ENCODE data around the gene NCL.

GRCh38 chr2:231470246-231470900 lies 6.1 kb upstream of the NCL start:
- no peak for TF ChIP-seq CTCF (IDR thresholded peaks at IDR 0.05; ENCODE audit: insufficient read depth, low read length, poor library complexity, severe bottlenecking)
- TF ChIP-seq EZH2phosphoT487 (conservative IDR thresholded peaks at IDR 0.05; ENCODE audit: low read length), result no peak

Measured in SU-DHL-6 (cell line).